Measurements from ENCODE around the gene EFNA1. TPM values are rescaled to one million over a fixed set of nuclear protein-coding genes. Genes with fewer than 3 reads are reported as not detected.

EFNA1 gene
- total RNA-seq, 1 donor from 2014 or later: 22.1 TPM

DNA sequence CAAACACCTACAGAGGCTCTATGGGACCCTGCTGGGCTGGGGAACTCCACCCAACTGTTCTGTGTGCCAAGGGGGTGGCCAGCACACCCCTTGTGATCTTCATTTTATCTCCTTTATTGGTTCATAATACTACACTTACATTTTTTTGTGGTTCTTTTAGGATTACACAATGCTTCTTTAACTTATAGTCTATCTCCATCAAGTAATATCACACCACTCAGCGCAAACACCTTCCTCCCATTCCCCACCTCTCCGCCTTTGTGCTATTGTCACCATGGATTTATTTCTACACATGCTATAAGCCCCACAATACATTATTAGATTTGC, 33.1 kb upstream of the EFNA1 start:
- Mint-ChIP-seq H3K27me3 (peaks cover 35% of the 10 kb centered on the region), H3K9me3 (ENCODE audit: low read depth) (no peaks in the 10 kb centered on the region), H3K4me3 (ENCODE audit: low read depth) (no peak overlapping the region), H3K27ac (no peak overlapping the region), H3K36me3 (ENCODE audit: insufficient read depth) (no peaks in the 10 kb centered on the region), H3K4me1 (ENCODE audit: low read depth) (peaks cover 3% of the 10 kb centered on the region)
- TF ChIP-seq, protein P1, sequence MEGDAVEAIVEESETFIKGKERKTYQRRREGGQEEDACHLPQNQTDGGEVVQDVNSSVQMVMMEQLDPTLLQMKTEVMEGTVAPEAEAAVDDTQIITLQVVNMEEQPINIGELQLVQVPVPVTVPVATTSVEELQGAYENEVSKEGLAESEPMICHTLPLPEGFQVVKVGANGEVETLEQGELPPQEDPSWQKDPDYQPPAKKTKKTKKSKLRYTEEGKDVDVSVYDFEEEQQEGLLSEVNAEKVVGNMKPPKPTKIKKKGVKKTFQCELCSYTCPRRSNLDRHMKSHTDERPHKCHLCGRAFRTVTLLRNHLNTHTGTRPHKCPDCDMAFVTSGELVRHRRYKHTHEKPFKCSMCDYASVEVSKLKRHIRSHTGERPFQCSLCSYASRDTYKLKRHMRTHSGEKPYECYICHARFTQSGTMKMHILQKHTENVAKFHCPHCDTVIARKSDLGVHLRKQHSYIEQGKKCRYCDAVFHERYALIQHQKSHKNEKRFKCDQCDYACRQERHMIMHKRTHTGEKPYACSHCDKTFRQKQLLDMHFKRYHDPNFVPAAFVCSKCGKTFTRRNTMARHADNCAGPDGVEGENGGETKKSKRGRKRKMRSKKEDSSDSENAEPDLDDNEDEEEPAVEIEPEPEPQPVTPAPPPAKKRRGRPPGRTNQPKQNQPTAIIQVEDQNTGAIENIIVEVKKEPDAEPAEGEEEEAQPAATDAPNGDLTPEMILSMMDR (IDR thresholded peaks at IDR 0.05; ENCODE audit: unreplicated experiment): no peak
- DNase-seq (ENCODE audit: low spot score, unreplicated experiment): no peak

DNA sequence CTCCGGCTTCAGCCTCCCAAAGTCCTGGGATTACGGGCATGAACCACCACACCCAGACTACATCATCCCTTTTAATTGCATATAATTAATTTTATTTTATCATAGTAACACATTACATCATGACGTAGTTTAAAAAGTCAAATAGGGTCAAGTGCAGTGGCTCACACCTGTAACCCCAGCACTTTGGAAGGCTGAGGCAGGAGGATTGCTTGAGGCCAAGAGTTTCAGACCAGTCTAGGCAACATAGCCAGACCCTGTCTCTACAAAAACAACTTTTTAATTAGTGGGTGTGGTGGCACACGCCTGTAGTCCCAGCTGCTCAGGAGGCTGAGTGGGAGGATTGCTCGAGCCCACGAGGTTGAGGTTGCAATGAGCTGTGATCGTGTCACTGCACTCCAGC, 28.3 kb upstream of the EFNA1 start:
- TF ChIP-seq, protein P1 (IDR thresholded peaks at IDR 0.05; ENCODE audit: unreplicated experiment): no peak

DNA sequence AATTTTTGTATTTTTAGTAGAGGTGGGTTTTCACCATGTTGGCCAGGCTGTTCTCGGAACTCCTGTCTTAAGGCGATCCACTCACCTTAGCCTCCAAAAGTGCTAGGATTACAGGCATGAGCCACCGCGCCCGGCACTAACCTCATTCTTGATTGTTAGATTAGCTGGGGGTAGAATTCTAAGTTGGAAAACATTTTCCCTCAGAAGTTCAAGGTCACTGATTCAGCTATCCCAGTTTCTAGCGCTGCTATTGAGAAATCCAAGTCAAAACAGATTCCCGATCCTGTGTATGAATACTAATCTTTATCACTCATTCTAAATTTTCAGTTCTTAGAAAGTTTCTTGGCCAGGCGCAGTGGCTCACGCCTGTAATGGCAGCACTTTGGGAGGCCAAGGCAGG, 24.4 kb upstream of the EFNA1 start:
- no peak for DNase-seq (ENCODE audit: low spot score, unreplicated experiment)
- no peaks in the 10 kb centered on the region for H3K4me1 Mint-ChIP-seq (ENCODE audit: low read depth)
- H3K36me3 Mint-ChIP-seq (ENCODE audit: insufficient read depth): no peaks in the 10 kb centered on the region
- no peak overlapping the region for H3K27ac Mint-ChIP-seq
- no peak overlapping the region for H3K4me3 Mint-ChIP-seq (ENCODE audit: low read depth)
- peaks cover 18% of the 10 kb centered on the region for H3K27me3 Mint-ChIP-seq
- H3K9me3 Mint-ChIP-seq (ENCODE audit: low read depth): no peaks in the 10 kb centered on the region
- TF ChIP-seq, protein P1 (IDR thresholded peaks at IDR 0.05; ENCODE audit: unreplicated experiment): no peak

More for the DNA sequence above, 28.3 kb upstream of the EFNA1 start:
- Mint-ChIP-seq H3K9me3 (ENCODE audit: low read depth) (no peaks in the 10 kb centered on the region), H3K27ac (no peak overlapping the region), H3K27me3 (peaks cover 16% of the 10 kb centered on the region), H3K36me3 (ENCODE audit: insufficient read depth) (no peaks in the 10 kb centered on the region), H3K4me1 (ENCODE audit: low read depth) (peaks cover 2% of the 10 kb centered on the region), H3K4me3 (ENCODE audit: low read depth) (no peak overlapping the region)
- DNase-seq (ENCODE audit: low spot score, unreplicated experiment): no peak

DNA sequence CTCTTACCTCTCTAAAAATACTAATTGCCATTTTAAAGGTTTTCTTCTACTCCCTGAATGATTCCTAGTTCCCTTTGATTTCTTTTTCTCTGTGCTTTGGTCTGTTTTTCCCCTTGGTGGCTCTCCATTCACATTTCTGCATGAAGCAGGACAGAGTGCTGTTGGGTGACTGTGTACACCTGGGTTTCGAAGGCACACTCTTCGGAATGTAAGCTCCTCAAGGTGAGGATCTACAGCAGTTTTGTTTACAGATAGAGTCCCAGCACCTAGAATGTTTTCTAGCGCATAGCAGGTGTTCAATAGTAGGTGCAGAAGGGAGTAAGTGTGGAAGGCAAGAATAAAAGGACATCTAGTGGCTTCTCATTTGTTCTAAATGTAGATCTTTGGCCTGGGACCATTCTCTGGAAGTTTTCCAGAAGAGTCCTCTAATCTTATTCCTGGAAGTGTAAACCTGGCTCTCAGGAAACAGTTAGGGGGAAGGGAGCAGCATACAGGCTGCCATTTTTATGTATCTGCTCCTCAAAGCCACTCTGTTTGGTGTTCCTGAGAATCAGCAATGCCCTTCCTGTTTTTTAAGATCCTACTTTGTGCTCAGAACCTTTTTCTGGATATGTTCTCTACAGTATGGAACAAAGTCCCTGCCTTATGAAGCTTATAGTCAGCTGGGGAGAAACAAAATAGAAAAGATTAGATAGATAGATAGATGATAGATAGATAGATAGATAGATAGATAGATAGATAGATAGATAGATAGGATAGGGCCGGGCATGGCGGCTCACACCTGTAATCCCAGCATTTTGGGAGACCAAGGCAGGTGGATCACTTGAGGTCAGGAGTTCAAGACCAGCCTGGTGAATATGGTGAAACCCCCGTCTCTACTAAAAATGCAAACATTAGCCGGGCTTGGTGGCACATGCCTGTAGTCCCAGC, 22.8 kb upstream of the EFNA1 start:
- H3K9me3 Mint-ChIP-seq (ENCODE audit: low read depth): no peaks in the 10 kb centered on the region
- H3K27ac Mint-ChIP-seq: no peak overlapping the region
- DNase-seq (ENCODE audit: low spot score, unreplicated experiment): no peak
- TF ChIP-seq, protein P1 (IDR thresholded peaks at IDR 0.05; ENCODE audit: unreplicated experiment): no peak
- H3K4me1 Mint-ChIP-seq (ENCODE audit: low read depth): no peaks in the 10 kb centered on the region
- H3K36me3 Mint-ChIP-seq (ENCODE audit: insufficient read depth): no peaks in the 10 kb centered on the region
- no peak overlapping the region for H3K4me3 Mint-ChIP-seq (ENCODE audit: low read depth)
- peaks cover 22% of the 10 kb centered on the region for H3K27me3 Mint-ChIP-seq

DNA sequence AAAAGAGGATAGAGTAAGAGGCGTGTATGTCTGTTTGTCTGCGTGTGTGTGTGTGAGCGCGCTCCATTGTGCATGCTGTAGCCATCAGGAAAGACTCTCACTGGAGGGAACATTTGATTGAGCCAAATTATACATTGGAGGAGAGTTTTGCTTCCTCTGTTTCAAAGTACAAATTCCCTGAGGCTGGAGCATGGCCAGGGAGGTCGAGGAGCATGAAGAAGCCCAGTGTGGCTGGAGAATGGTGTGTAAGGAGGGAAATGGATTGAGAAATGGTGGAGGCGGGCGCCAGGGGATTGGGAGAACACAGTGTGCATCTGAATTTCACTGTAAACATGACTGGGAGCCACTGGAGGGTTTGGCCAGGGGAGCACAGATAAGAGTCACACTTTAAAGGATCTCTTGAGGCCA, 22.1 kb upstream of the EFNA1 start:
- no peak overlapping the region for H3K27ac Mint-ChIP-seq
- TF ChIP-seq, protein P1 (IDR thresholded peaks at IDR 0.05; ENCODE audit: unreplicated experiment): no peak
- peaks cover 25% of the 10 kb centered on the region for H3K27me3 Mint-ChIP-seq
- no peak overlapping the region for H3K4me3 Mint-ChIP-seq (ENCODE audit: low read depth)
- no peak for DNase-seq (ENCODE audit: low spot score, unreplicated experiment)
- no peaks in the 10 kb centered on the region for H3K36me3 Mint-ChIP-seq (ENCODE audit: insufficient read depth)
- H3K9me3 Mint-ChIP-seq (ENCODE audit: low read depth): no peaks in the 10 kb centered on the region
- H3K4me1 Mint-ChIP-seq (ENCODE audit: low read depth): no peaks in the 10 kb centered on the region

Measured in progenitor cell of endocrine pancreas (in vitro differentiated cells).